AG04449 (cell line): ENCODE data around the gene STAT4.
A peak's percentile ranks its signal among the peaks of the same experiment; 100 is the strongest.

ENCODE experiments used
- CTCF ChIA-PET: fragments of 350-600 bp; formaldehyde crosslinking; extraction: SDS; loops from one replicate; lab custom pipeline; 2021; ENCODE audit warnings: antibody characterized with exemption; lab: Yijun Ruan, JAX
- POLR2A ChIA-PET: fragments of 400-600, 350-600 bp; formaldehyde crosslinking; extraction: SDS; loops from one replicate; lab custom pipeline; 2020; ENCODE audit warnings: antibody characterized with exemption, inconsistent platforms; lab: Yijun Ruan, JAX
- DNase-seq: peaks from one replicate; pipeline ENCODE4 v3.0.0-alpha.2; 2010; ENCODE audit warnings: low read depth, low spot score
- H3K4me3 ChIP-seq: 2 replicates; pipeline ENCODE4 v1.5.1; 2011; ENCODE audit warnings: low read depth, mild to moderate bottlenecking, control low read depth, low read length
- TF ChIP-seq, protein P1 (sequence below): IDR thresholded peaks from one replicate; pipeline ENCODE4 v1.5.1; 2011; ENCODE audit warnings: mild to moderate bottlenecking, moderate library complexity, low read length, control low read depth, inconsistent platforms; ENCODE audit not compliant: insufficient read depth; ENCODE audit errors: missing control alignments

The STAT4 gene, protein sequence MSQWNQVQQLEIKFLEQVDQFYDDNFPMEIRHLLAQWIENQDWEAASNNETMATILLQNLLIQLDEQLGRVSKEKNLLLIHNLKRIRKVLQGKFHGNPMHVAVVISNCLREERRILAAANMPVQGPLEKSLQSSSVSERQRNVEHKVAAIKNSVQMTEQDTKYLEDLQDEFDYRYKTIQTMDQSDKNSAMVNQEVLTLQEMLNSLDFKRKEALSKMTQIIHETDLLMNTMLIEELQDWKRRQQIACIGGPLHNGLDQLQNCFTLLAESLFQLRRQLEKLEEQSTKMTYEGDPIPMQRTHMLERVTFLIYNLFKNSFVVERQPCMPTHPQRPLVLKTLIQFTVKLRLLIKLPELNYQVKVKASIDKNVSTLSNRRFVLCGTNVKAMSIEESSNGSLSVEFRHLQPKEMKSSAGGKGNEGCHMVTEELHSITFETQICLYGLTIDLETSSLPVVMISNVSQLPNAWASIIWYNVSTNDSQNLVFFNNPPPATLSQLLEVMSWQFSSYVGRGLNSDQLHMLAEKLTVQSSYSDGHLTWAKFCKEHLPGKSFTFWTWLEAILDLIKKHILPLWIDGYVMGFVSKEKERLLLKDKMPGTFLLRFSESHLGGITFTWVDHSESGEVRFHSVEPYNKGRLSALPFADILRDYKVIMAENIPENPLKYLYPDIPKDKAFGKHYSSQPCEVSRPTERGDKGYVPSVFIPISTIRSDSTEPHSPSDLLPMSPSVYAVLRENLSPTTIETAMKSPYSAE

DNA sequence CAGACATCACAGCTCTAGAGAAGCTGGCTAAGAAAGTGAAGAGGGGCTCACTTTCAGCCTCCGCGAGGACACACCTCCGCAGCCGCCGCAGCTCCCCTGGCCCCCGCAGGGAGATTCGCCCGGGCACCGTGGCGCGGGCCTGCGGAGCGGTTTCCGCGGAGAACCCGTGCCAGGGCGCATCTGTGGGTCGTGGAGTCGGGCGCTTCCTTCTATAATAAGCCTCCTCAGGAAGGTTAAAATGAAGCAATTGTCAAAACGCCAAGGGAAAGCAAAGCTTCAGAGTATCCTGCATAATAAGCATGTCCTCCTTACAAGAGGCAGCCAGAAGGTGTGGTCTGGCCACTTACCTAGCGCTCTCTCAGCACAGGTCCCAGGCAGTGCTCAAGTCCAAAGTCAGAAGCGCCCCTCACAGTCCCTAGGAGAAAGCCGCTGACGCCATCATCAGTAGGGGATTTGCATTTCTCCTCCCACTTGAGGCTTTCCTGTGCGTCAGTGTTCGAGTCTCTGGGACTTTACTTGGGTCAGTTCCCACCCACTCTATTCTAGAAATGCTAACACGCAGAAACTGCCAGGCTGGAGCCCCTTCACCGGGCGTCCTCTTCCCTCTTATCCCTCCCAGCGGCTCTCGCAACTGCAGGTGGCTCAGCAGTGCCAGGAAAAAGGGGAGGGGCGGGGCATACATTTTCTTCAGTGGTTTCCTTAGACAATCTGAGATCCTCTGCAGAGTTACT is at the start of gene STAT4:
Gene STAT4 (minus strand): TSS at position 395 of the 731 bp plus-strand sequence. CDS start 2,791 bp downstream, outside the sequence.
- TF ChIP-seq, protein P1, sequence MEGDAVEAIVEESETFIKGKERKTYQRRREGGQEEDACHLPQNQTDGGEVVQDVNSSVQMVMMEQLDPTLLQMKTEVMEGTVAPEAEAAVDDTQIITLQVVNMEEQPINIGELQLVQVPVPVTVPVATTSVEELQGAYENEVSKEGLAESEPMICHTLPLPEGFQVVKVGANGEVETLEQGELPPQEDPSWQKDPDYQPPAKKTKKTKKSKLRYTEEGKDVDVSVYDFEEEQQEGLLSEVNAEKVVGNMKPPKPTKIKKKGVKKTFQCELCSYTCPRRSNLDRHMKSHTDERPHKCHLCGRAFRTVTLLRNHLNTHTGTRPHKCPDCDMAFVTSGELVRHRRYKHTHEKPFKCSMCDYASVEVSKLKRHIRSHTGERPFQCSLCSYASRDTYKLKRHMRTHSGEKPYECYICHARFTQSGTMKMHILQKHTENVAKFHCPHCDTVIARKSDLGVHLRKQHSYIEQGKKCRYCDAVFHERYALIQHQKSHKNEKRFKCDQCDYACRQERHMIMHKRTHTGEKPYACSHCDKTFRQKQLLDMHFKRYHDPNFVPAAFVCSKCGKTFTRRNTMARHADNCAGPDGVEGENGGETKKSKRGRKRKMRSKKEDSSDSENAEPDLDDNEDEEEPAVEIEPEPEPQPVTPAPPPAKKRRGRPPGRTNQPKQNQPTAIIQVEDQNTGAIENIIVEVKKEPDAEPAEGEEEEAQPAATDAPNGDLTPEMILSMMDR, result no peak
- CTCF ChIA-PET, result interaction anchor here (0.7 to 4.7 kb wide), 8 partner anchors 8 to 154 kb away, joined by 3 to 33 read pairs (median 4); no protein-coding TSS in a partner anchor
- POLR2A ChIA-PET, result no interaction called here
- DNase-seq, result no peak
- H3K4me3 ChIP-seq, result peak within 1 kb of the TSS; percentile 58

DNA sequence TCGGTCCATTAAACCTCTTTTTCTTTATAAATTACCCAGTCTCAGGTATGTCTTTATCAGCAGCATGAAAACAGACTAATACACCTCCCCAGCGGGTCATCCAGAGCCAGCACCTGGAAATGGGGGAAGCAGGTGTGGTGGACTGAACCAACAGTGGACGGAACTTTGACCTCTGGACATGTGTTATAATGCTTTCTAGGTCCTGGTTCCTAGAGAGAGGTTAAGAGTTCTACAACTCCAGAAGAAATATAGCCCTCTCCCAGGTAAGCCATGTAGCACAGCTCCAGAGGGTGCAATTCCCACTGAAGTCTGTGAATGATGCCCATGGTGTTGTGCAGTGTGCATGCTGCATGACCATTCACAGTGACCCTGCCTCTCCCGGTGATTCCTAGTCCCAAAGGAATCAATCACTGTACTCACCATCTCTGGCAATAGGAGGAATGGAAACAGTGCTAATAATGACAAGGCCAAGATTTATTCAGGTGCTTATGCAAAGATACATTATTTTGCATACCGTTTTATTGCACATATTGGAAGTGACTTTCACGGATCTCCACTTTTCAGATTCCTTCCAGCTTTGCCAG is 49.2 kb upstream of the STAT4 start:
- TF ChIP-seq, protein P1, result no peak
- no peak overlapping the region for H3K4me3 ChIP-seq
- no peak for DNase-seq
- ChIA-PET POLR2A (no interaction called here), CTCF (interaction anchor here (0.7 to 1.6 kb wide), 6 partner anchors 10 to 302 kb away, joined by 3 to 7 read pairs (median 3); no protein-coding TSS in a partner anchor)

DNA sequence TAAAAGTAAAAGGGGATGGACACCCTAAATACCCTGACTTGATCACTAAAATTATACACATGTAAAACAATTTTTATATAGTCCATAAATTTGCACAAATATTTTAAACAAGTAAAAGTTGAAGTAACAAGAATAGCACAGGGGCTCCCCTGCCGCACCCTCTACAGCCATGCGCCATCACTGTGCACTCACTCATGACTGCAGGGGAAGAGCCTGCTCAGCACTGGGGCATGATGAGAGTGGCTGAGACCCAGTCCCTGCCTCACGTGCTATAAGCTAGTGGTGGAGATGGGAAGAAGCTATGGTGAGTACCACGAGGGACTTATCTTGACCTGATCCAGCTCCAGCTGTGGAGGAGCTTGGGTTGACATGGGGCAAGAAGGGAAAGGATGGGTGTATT is 47.5 kb upstream of the STAT4 start:
- no peak overlapping the region for H3K4me3 ChIP-seq
- DNase-seq, result no peak
- CTCF ChIA-PET, result interaction anchor here (0.9 to 1.5 kb wide), 3 partner anchors 14 to 323 kb away, joined by 3 to 7 read pairs (median 3); no protein-coding TSS in a partner anchor
- POLR2A ChIA-PET, result interaction anchor here (0.8 kb wide), 1 partner anchor 11 kb away, joined by 3 read pairs; no protein-coding TSS in a partner anchor
- TF ChIP-seq, protein P1, result no peak

GRCh38 chr2:191197096-191197495 is 46.3 kb upstream of the STAT4 start:
- ChIA-PET CTCF (no interaction called here), POLR2A (no interaction called here)
- TF ChIP-seq, protein P1, result no peak
- H3K4me3 ChIP-seq, result no peak overlapping the region
- DNase-seq, result no peak

DNA sequence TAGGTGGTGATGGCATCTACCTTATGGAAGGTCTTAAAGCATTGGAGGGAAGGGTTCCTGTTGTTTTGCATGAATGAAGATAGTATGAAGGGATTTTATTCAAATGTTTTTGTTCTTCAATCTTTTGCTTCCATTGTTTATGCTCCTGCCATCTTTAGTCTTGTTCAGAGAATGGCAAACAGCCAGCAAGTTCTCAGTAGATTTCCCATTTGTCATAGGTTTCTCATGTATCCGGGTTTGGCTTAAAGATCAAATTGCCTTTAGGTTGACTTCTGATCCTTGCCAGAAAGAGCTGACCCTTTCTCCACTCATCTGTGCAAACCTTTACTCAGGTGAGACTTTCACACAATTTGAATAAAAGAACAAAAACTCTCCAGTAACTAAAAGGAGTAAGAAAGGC is 44.2 kb upstream of the STAT4 start:
- CTCF ChIA-PET, result interaction anchor here (0.6 to 2.0 kb wide), 2 partner anchors 12 to 306 kb away, joined by 5 read pairs; no protein-coding TSS in a partner anchor
- TF ChIP-seq, protein P1, result no peak
- H3K4me3 ChIP-seq, result no peak overlapping the region
- no peak for DNase-seq
- POLR2A ChIA-PET, result no interaction called here
